NCI-H1436 treated with DMSO at 0.1 percent for 48 hours (cell line): ENCODE measurements around the gene PFKFB2.
A peak's percentile ranks its signal among the peaks of the same experiment; 100 is the strongest.

Experiments used
- DNase-seq: peaks from one replicate; lab custom pipeline; 2025; lab: John Stamatoyannopoulos, UW

Gene PFKFB2

DNA sequence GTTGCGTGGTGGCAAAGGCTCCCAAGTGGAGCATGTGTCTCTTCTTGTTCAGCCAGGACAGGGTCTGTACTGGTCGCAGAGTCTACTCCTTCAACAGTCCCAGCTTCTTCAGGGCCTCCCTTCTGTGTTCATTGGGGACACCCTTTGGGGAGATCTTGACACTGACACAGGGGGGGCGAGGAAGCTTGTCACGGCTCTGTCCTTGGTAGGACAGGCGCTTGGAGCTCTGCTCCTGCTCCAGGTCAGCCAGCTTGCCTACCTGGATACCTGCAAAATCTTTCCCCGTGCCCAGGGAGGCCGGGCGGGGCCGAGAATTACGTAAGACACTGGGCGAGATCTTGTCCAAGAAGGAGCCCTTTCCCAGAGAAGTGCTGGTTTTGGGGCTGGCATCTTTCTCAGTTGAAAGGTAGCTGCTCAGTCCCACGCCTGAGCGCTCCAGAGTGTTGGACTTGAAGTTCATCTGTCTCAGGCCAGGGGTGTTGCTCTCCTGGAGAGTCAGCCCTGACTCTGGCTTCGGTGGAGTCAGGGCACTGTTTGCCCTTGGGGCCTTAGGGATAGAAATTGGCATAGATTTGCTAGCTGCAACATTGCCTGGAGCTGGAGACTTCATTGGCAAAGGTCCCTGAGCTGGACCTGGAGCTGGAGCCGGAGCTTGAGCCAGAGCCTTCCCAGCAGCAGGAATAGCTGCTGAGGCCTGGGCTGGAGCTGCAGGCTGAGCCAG is 31.0 kb upstream of the PFKFB2 start:
- no peak for DNase-seq

DNA sequence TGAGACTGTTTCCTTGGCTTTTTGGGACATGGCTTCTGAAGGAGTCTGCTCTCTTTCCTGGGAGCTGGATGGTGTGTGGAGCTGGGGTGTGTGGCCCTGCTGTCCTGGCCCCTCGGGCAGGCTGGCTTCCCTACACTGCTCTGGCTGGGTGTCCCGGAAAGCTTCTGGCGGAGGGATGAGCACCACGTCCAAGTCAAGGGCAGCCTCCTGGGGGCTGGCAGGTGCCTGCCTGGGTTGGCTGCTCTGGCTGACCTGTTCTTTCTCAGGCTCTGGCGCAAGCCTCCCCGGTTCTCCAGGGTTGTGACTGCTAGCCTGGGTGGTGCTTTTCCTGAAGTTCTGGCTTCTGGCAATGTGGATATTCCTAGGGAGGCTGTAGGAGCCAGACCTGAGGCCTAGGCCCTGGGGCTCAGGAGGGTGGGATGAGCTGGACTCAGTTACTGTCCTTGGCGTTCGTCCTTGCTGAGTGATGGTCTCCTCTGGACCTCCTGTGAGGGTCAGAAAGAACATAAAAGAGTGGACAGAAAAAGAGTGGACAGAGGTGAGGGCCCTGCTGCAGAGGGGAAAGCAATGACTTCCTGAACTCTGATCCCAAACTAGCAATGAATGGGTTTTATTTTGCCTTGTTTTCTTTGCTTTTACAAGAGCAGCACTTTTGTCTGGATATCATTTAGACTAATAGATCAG is 29.9 kb upstream of the PFKFB2 start:
- no peak for DNase-seq

DNA sequence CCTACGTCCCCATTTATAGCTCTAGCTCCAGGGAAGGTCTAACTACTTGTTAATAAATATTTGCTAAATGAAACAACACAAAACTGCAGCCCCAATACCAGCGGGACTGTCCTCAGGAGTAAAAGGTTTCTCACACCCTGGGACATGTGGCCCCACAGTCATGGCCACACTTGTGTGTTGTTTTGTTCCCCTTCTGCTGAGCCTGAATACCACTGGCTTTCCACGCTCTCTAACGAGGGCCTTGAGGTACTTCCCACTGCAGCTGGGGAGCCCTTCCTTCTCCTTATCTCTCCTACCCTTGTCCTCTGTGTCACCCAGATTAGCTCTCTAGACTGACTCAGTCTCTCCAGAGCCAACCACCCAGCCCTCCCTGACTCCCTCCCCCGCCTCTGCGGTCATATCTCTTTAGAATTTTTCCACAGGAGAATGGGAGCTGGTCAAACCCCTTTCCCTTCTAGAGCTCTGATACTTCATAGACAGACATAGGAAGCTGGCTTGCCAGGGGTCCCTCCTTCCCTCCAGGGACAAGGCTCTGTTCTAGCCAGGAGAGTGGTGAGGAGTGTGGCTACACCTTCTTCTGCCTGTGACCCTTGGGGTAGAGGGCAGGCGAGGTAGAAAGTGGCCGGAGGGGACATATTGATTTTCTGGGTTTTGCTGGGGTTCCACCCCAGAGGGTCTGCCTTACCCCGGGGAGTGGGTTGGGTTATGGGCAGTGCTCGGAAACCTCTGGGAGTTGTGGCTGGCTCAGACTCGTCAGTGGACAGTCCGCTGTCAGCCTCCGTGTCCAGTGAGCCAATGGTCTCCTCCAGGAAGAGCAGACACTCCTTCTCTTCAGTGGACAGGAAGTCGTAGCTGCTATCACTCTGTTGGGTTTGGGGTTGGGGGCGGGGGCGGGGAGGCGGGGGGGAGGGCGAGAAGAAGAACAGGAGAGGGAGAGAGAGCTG is 28.6 kb upstream of the PFKFB2 start:
- DNase-seq: no peak

DNA sequence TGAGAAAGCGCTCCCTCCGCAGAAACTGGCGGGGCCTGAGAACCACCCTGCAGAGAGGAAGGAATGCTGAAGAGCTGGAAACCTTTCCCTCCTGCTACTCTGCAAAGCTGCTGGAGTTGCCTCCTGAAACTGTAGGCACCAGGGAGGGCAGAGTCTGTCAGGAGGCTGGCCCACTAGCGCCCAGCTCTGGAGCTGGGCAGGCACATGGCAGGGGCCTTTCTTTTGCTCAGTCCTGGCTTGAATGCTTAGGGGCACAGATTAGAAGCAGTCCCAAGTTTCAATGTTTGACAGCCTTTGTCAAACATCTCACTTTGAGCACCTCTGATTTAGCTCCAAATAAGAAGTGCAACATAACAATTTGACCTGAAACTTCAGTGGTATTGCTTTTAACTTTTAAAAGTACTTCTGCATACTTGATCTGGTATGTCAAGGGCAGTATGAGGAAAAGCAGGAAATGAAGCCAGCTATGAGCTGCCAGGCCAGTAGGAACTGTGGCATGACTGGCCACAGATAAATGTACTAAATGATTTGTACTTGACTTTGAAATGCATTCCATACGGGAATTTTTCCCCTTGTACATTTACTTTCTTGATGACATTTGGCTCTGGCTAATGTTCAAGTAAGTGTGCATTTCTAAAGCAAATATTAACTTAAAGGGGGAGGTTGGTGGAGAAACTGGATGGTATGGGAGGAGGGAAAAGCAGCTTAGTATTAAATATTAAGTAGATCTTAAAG is 27.8 kb upstream of the PFKFB2 start:
- no peak for DNase-seq

DNA sequence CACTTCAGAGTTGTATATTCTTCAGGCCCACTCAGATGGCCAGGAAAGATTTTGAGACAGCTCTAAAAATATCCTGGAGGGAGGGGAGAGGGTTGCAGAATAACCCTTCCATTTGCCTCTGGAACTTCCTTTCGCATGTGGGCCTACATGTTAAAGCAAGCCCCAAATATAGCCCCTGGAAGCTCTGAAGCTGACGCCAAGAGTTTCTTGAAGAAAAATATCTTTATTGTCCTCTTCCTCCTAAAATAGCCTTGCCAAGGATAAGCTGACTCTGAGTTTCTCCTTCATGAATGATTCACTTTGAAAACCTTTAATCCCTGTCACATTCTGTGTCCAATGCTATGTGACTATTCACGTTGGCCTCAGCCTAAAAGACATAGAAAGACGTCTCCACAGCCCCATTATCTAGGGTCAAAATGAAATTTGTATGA is 27.0 kb upstream of the PFKFB2 start:
- no peak for DNase-seq

DNA sequence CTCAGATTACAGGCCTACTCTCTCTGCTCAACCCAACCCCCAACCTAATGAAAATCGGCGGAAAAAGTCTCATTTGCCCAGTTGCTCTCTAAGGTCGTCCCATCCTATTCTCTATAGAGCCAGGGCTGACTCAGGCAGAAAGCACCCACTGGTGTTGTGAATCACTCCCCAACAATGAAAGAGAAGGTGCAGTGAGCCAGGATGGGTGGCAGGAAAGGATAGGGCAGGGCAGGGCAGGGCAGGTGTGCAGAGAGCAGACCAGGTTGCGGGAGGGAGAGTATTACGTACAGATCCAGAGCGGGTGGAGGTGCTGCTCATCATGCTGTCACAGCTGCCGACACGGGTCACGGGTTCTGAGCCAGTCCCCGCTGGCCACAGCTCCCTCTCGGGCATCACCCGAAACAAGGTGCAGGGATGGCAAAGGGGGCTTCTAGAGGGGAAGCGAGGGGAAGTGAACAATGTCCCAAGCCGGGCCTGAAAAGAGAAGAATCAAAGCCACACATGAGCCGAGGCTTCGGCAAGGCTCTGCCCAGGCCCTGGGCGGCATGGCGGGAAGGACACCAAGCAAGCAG is 25.8 kb upstream of the PFKFB2 start:
- DNase-seq: no peak

DNA sequence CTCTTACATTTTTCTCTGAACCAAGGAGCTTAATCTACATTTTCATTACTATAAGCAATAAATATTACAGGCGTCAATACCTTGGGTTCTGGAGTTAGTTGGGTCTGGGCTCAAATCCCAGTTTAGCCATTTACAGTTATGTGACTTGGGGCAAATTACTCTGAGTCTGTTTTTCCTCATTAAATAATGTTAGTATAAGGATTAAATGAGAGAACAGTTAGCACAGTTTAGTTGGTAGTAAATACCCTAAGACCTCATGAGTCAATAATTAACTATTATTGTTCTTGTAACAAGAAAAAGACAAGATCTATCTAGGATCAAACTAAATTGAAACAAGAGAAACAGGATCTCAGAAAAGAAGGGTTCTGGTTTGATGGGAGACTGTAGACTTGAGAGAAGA is 25.2 kb upstream of the PFKFB2 start:
- DNase-seq: no peak

DNA sequence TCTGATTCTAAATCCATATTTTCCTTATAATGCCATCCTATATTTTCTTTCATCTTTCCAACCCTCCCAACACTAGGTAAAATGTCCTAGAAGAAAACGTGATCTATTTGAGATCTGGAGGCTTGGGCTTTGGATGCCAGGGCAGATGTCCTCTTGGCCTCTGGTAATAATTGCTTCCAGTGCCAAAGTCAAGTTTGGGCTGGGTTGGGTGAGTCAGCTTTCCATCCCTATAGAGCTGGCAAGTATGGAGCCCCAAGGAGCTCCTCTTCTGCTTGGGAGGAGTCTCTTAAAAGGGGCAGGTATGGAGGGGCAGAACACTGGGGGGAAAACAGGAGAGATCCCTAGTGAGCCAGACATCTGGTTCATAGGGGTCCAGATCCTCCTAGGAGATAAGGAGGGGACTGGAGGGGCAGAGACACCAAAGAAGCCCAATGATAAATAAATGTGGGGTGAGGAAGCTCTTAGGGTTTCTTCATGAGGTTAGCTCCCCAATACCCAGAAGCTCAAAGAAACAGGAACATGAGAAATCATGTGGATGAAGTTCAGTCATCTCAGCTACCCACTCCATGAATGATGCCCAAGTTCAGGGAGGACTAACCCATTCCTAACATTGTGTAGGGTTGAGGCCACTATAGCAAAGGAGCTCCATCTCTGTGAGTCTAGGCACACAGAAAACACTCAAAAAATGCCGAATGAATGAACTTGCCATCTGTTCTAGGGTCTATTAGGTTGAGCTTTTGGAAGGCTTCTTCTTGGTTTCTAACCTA is 24.0 kb upstream of the PFKFB2 start:
- DNase-seq: no peak

DNA sequence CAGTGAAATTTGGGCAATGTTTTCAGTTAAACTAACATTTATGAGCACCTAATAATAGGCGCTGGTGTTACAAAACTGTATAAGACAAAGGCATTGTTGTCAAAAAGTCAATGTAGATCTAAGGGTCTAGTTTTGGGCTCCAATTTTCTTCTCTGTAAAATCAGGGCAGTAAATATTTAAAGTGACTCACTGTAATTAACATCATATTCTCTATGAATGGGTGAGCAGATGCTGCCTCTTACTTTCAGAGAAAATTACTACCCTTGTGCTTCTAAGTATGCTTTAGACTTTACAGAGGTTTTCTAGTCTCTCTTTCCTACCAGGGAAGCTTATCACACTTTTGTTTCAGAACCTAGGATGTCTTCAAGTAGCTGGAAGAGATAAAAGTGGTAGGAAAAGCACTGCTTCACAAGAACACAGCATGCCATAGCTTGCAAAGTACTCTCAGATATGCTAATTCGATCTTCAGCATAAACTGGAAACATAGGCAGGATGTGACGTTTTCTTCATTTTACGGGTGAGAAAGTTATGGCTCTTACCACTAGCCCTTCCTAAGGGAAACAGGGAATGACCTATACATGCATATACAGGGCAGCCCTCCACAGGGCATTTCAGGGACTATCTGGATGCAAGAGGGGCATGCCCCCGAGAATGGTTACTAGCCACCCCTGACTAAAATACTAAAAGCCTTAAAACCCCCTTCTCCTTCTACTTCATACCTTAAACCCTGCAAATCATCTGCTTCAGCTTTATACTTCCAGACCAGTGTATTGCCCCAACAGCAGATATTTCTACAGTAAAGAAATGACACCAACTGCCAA is 23.2 kb upstream of the PFKFB2 start:
- DNase-seq: peak; percentile 57

DNA sequence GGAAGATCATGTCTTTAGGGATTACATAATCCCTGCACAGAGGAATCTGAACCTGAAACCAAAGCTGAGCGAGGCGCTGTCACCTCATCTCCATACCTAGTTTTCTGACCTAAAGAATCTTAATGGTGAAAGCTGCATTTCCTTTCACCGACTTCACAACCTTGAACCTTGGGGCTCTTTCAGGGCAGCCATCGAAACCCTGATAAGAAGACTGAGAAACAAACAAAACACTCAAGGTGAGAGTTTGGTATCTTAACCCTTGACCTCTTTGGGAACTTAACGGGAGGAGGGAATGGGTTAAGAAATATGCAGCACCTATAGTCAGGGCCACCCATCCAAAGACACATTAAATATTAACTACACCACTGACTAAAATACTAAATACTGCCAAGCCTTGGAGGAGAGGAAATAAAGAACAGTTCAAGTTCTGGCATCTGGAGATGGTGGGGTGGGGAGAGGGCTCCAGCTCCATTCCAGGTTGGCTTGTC is 22.5 kb upstream of the PFKFB2 start:
- DNase-seq: no peak

DNA sequence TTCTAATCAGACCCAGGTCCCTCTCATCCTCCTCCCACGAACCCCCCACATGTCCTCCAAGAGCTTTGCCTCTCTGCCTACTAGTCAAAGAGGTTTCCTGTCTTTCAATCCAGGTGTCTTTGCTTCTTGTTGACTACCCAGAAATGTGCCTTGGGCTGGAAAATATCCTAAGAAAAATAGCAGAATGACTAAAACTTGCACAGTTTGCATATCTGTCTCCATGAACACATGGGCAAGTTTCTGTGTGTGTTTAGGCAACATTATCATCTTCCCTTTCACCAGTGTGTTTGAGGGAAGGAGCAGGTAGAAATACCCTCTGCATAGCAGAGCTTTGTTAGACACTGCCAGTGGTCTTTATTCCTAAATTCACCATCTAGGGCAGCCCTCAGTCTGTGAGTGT is 22.1 kb upstream of the PFKFB2 start:
- DNase-seq: no peak

DNA sequence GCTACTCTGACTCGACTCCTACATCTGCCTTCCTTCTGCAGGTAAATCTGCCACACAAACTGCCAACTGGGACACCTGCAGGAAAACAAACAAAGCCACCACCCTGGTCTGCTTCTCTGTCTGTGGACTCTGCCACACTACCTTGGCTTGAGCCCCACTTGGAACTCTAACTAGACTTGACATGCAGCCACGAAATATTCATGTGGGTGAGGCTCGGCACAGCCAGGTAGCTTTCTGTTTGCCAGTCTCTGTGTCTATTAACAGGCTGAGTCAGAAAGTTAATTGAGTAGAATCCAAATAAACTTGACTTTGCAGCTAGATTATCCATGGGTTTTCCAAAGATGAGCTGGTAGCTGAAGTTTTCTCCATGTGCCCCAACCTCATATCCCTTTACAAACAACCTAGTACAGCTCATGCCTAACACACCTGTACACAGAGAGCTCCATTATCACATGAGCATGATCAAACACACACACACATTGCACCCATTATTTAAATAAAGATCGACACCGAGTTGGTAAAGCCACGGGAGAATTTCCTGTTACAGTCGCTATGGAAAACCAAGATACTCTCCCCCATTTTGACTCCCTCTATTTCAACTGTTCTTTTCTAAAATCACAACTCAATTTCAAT is 21.3 kb upstream of the PFKFB2 start:
- no peak for DNase-seq

DNA sequence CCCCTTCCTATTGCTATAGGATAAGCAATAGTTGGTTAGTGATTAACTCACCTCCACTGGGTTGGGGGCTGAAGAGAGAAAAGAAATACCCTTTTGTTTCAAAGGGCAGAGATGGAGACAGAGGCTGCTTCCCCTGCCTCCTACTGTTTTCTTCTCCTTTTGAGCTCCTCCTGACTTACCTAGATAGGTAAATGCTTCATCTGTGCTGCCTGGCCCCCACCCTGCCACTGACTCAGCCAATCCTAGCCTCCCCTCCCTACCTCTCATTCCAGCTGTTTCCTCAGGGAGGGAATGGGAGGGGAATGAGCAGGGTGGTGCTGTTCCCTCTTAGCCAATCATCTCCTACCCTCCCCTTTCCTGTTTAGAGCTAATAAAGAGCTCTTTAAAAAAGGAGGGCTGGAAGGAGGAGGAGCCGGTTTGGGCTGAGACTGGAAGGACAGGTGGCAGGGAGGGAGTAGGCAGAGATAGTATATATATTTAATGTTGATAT is 20.5 kb upstream of the PFKFB2 start, which contains the start of gene C1orf116:
Gene C1orf116, minus strand, starts transcription at position 229 of the 490 bp plus-strand sequence. CDS start 5,158 bp downstream, outside the sequence.
- peak; percentile 88 for DNase-seq

DNA sequence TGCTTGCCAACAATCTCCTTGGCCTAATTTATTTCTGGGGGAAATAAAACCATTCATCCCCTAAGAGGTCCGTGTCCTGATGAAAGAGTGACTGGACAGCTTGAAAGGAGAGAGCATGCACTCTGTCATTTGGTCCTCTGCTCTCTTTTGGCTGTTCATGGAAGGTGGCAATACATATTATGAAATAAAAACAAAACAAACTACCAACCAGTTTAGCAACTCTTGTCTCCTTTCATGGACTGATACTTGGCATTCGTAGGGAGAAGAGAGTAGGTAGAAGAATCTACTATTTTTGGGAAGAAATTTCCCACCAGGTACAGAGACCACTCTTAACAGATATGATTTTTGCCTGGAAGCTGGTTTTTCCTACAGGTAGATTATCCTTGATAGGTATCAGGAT is 19.8 kb upstream of the PFKFB2 start:
- no peak for DNase-seq

DNA sequence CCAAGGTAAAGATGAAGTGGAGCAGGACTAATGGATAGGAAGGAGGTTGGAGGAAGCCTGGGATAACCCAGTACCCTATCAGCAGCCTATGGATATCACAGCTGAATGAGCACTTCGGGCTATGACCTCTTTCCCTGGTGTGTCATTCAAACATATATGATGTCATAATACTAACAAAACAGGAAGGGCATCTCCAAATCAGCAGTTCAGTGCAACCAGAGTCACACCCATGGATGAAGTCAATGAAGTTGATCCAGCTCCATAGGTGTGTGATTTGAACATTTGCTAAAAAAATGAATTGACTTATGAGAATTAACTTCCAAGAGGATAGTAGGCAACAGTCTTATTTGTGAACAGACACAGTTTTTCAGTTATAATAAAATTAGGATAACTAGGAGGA is 18.9 kb upstream of the PFKFB2 start:
- no peak for DNase-seq

DNA sequence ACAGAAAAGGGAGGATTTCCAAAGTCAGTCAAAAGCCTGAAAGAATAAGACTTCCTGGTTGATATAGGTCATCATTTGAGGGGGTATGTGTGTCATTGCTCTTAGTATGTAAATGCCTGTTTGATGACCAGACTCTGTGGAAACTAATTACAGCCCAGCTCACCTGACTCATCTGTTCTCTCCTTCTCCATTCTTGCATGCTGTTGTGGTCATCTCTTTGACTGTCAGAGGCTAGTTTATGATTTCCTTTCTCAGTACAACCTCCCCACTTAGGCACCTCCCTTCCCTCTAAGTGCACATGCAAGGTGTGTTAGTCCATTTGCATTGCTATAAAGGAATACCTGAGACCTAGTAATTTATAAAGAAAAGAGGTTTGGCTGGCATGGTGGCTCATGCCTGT is 18.1 kb upstream of the PFKFB2 start:
- DNase-seq: no peak

DNA sequence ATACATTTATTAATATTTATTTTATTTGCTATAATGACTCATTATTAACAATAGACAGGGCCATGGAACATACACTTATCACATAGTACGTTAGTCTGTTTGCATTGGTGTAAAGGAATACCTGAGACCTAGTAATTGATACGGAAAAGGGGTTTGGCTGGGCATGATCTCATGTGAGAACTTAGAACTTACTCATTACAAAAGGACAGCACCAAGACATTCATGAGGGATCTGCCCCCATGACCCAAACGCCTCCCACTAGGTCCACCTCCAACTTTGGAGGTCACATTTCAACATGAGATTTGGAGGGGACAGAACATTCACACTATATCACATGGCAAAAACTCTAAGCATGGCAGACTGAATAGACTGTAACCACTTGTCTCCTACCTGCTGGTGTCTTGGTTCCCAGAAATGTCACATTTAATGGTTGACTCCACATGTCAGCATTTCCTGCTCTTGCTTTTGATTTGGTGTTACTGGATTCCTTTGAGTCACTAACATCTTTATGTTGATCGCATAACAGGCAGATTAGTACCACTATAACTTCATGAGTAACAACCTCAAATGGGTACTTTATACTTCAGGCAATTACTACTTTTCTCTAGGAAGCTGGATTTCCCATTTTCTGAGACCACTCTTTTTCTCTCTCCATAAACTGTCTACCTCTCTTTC is 17.1 kb upstream of the PFKFB2 start:
- DNase-seq: no peak

DNA sequence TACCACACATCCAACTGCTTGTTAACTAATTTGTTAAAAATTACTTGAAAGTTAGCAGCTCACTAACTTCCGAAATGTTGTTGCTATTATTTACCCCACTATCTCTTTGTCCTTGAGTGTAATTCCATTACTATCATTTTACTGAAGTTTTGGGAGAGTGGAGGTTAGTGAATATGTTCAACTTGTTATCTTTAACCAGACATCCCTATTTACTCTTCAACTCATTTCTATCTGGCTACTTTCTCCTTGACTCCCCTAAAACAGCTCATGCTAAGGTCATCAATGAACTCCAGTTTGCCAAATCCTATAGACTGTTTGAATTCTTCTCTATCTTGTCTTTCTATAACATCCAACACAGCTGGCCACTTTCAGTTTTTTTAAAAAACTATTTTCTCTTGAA is 16.2 kb upstream of the PFKFB2 start:
- DNase-seq: no peak
